HepG2 (cell line): Measurements from ENCODE around the gene TMEM237. TPM values are rescaled to one million over a fixed set of nuclear protein-coding genes. Genes with fewer than 3 reads are reported as not detected.

ENCODE experiments used
- ATF1 ChIP-seq: IDR thresholded peaks from 2 replicates; pipeline ENCODE4 v1.6.1; 2016; ENCODE audit warnings: mild to moderate bottlenecking, control low read depth
- CBX2 ChIP-seq, 2 experiments: fragments of 200-600 bp in 1 of 2; sonication (generic); formaldehyde crosslinking in 1 of 2; IDR thresholded peaks; 2 replicates each; pipeline versions ENCODE4 v1.7.0 to v1.8.1; 2018 to 2022; ENCODE audit warnings: low read depth in 2 of 2, low read length in 1 of 2, mild to moderate bottlenecking in 1 of 2, missing genetic modification reagents in 1 of 2
- CHD2 ChIP-seq: IDR thresholded peaks from 2 replicates; pipeline ENCODE4 v1.6.1; 2011; ENCODE audit warnings: low read depth, low read length, improper control_type of control experiment
- EED ChIP-seq: sonication (generic); formaldehyde crosslinking; IDR thresholded peaks from 2 replicates; pipeline ENCODE4 v1.5.0; 2020; ENCODE audit warnings: mild to moderate bottlenecking, missing genetic modification reagents
- FOXM1 ChIP-seq: sonication (generic); formaldehyde crosslinking; IDR thresholded peaks from 2 replicates; pipeline ENCODE4 v1.5.0; 2020; ENCODE audit warnings: missing genetic modification reagents
- HOXA5 ChIP-seq: sonication (generic); formaldehyde crosslinking; IDR thresholded peaks from 2 replicates; pipeline ENCODE4 v1.4.0; 2020; ENCODE audit warnings: missing genetic modification reagents
- KDM5A ChIP-seq: fragments of 200-600 bp; sonication (generic); IDR thresholded peaks from 2 replicates; pipeline ENCODE4 v1.7.0; 2018; ENCODE audit warnings: antibody characterized with exemption, mild to moderate bottlenecking, low read length, borderline replicate concordance
- MAF1 ChIP-seq: sonication (generic); formaldehyde crosslinking; IDR thresholded peaks from 2 replicates; pipeline ENCODE4 v1.5.0; 2020; ENCODE audit warnings: missing genetic modification reagents, borderline replicate concordance
- PHF20 ChIP-seq: sonication (generic); formaldehyde crosslinking; IDR thresholded peaks from 2 replicates; pipeline ENCODE4 v1.5.0; 2020; ENCODE audit warnings: mild to moderate bottlenecking, missing genetic modification reagents
- POGZ ChIP-seq: sonication (generic); formaldehyde crosslinking; IDR thresholded peaks from 2 replicates; pipeline ENCODE4 v1.4.0; 2020; ENCODE audit warnings: mild to moderate bottlenecking, missing genetic modification reagents
- RARA ChIP-seq: IDR thresholded peaks from 2 replicates; pipeline ENCODE4 v1.6.1; 2016; ENCODE audit warnings: missing genetic modification reagents, missing compliant biosample characterization
- SAFB2 ChIP-seq: sonication (generic); formaldehyde crosslinking; IDR thresholded peaks from 2 replicates; pipeline ENCODE4 v1.5.1; 2020; ENCODE audit warnings: missing genetic modification reagents, low read depth, mild to moderate bottlenecking, borderline replicate concordance
- TRIM24 ChIP-seq: sonication (generic); formaldehyde crosslinking; IDR thresholded peaks from 2 replicates; pipeline ENCODE4 v1.8.0; 2022; ENCODE audit warnings: mild to moderate bottlenecking, missing genetic modification reagents
- ZNF232 ChIP-seq: sonication (generic); formaldehyde crosslinking; IDR thresholded peaks from 2 replicates; pipeline ENCODE4 v1.4.0; 2020; ENCODE audit warnings: missing genetic modification reagents, borderline replicate concordance
- ZNF350 ChIP-seq: sonication (generic); formaldehyde crosslinking; IDR thresholded peaks from 2 replicates; pipeline ENCODE4 v1.4.0; 2020; ENCODE audit warnings: mild to moderate bottlenecking, low read depth, missing genetic modification reagents, borderline replicate concordance
- ZNF382 ChIP-seq: sonication (generic); formaldehyde crosslinking; IDR thresholded peaks from 2 replicates; pipeline ENCODE4 v1.5.0; 2020; ENCODE audit warnings: missing genetic modification reagents, mild to moderate bottlenecking, borderline replicate concordance
- ZNF484 ChIP-seq: sonication (generic); formaldehyde crosslinking; IDR thresholded peaks from 2 replicates; pipeline ENCODE4 v1.5.1; 2020; ENCODE audit warnings: mild to moderate bottlenecking, low read depth, missing genetic modification reagents, borderline replicate concordance
- ZNF792 ChIP-seq: IDR thresholded peaks from 2 replicates; pipeline ENCODE4 v1.6.1; 2016
- polyA plus RNA-seq, 8 experiments: library from polyadenylated mRNA; depleted of rRNA in 3 of 8; stranded (reverse) in 7 of 8; unstranded in 1 of 8; fragments of >200 nt; fragmentation: Illumina TruSeq in 4 of 8; extraction: Trizol in 4 of 8; gene quantifications; 2 replicates each; pipeline versions ENCODE4 v1.2.1 to v1.2.3, GENCODE V29; 2011 to 2016; ENCODE audit warnings: low read depth in 4 of 8, missing spikeins in 1 of 8, mixed read lengths in 1 of 8; ENCODE audit not compliant: insufficient read depth in 1 of 8
- total RNA-seq, 5 experiments: library from RNA; depleted of rRNA; stranded (reverse); fragments of >200 nt; fragmentation: Illumina TruSeq; extraction: Trizol; gene quantifications; 2 replicates each; pipeline ENCODE4 v1.2.3, GENCODE V29; 2016; ENCODE audit warnings: low read depth in 1 of 5
- TF ChIP-seq, protein P1 (sequence below): sonication (generic); formaldehyde crosslinking; IDR thresholded peaks from 2 replicates; pipeline ENCODE4 v1.5.1; 2020; ENCODE audit warnings: missing genetic modification reagents, mild to moderate bottlenecking, borderline replicate concordance
- TF ChIP-seq, protein P2 (sequence below): sonication (generic); formaldehyde crosslinking; IDR thresholded peaks from 2 replicates; pipeline ENCODE4 v1.4.0; 2020; ENCODE audit warnings: missing genetic modification reagents, borderline replicate concordance

Gene TMEM237
- total and polyA plus RNA-seq, 2 of the 13 experiments (the other 11 are each of a cell fraction or from before 2014, with no cell fraction given) = 21.8 to 36.1 TPM

DNA sequence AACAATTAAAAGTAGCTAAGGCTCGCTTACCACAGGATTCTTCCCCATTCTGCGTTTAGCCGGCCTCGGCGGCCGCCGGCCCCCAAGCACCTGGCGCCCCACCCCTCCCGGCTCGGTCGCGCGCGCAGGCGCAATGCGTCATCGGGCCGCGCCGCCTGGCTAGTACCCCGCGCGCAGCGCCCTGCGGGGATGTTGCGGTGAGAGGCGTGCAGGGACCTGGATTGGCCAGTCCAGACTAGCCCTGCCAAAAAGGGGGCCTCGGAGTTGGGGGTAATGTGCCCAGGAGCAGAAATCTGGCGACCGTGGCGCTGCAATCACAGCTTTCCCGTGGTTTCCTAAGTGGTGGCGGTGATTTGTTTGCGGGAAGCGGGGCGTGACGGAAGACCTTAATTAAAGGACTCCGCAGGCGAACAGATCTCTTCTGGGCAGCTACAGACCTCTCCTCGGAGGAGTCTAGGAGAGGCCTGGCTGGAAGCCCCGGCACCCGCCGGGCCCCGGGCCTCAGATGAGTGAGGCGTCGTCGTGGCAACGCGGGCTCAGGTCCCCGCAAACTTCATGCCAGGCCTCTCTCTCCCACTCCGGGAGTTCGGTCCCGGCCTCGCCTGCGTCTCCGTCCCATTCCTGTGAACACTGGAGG, 606 bp downstream of the TMEM237 start (continued):
- TF ChIP-seq, protein P1, sequence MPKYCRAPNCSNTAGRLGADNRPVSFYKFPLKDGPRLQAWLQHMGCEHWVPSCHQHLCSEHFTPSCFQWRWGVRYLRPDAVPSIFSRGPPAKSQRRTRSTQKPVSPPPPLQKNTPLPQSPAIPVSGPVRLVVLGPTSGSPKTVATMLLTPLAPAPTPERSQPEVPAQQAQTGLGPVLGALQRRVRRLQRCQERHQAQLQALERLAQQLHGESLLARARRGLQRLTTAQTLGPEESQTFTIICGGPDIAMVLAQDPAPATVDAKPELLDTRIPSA = peak; percentile 80; the same call in 1 of the 2 replicates
- TF ChIP-seq ZNF792 (CRISPR knock-in tag) (peak; percentile 72; the same call in 1 of the 2 replicates), ZNF484 (CRISPR knock-in tag) (no peak), RARA (CRISPR knock-in tag) (peak; percentile 30; the same call in 1 of the 2 replicates), SAFB2 (CRISPR knock-in tag) (no peak), FOXM1 (CRISPR knock-in tag) (no peak), HOXA5 (CRISPR knock-in tag) (peak; percentile 73), CBX2 (IDR thresholded peaks at IDR 0.05; ENCODE audit: low read depth, low read length) (no peak), CBX2 (CRISPR knock-in tag; IDR thresholded peaks at IDR 0.05; ENCODE audit: low read depth) (no peak; the same call in 1 of the 2 replicates), EED (peak; percentile 87), ZNF350 (CRISPR knock-in tag) (peak; percentile 44; the same call in 1 of the 2 replicates), ZNF232 (CRISPR knock-in tag) (peak; percentile 42; the same call in 1 of the 2 replicates), CHD2 (no peak), PHF20 (CRISPR knock-in tag) (peak; percentile 96), MAF1 (no peak), ATF1 (CRISPR knock-in tag) (peak; percentile 91), KDM5A (peak; percentile 97), POGZ (CRISPR knock-in tag) (peak; percentile 80; the same call in 1 of the 2 replicates), TRIM24 (CRISPR knock-in tag) (no peak), ZNF382 (CRISPR knock-in tag) (no peak)
- TF ChIP-seq, protein P2, sequence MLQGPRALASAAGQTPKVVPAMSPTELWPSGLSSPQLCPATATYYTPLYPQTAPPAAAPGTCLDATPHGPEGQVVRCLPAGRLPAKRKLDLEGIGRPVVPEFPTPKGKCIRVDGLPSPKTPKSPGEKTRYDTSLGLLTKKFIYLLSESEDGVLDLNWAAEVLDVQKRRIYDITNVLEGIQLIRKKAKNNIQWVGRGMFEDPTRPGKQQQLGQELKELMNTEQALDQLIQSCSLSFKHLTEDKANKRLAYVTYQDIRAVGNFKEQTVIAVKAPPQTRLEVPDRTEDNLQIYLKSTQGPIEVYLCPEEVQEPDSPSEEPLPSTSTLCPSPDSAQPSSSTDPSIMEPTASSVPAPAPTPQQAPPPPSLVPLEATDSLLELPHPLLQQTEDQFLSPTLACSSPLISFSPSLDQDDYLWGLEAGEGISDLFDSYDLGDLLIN (CRISPR knock-in tag) = 0 out of 2 replicates have a peak, but pooled peaks have one; percentile 55
